Measurements from ENCODE around the gene LRCOL1.

DNA sequence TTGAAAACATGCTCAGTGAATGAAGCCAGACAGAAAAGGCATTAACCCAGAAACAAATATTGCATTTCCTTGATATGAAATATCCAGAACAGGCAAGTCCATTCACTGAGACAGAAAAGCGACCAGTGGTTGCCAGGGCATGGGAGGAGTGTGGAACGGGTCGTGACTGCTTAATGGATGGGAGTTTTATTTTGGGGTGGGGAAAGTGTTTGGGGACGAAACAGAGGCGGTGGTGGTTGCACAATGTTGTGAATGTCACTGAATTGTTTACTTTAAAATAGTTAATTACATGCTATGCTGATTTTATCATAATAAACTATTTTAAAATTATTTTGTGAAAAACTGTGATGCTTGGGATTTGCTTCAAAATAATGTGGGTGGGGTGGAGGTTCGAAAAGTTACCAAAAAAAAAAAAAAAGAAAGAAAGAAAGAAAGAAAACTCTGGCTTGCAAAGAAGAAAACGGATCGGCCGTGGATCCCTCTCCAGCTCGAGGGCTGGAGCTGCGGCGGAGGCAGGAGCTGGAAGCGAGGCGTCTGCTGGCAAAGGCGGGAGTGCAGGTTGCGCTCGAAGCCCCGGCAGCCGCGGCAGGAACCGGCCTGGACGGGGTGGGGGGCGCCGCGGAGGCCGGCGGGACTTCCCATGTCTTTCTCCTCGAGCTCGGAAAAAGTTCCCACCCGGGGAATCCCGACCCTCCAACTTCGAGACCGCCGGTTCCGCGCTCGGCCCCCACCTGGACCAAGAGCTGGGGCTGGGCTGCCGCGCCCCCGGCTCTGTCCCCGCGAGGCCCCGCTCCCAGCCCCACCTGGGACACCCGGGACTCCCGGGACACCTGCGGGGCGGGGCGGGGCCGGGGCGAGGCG is 7.7 kb upstream of the LRCOL1 start:
- no peak for TF ChIP-seq SREBF2 (IDR thresholded peaks at IDR 0.05; ENCODE audit: low read length)
- no peak for TF ChIP-seq MEF2A (IDR thresholded peaks at IDR 0.05; ENCODE audit: insufficient read depth, low read depth, low read length)
- TF ChIP-seq GABPA (IDR thresholded peaks at IDR 0.05; ENCODE audit: low read depth), result no peak
- TF ChIP-seq, protein P1, sequence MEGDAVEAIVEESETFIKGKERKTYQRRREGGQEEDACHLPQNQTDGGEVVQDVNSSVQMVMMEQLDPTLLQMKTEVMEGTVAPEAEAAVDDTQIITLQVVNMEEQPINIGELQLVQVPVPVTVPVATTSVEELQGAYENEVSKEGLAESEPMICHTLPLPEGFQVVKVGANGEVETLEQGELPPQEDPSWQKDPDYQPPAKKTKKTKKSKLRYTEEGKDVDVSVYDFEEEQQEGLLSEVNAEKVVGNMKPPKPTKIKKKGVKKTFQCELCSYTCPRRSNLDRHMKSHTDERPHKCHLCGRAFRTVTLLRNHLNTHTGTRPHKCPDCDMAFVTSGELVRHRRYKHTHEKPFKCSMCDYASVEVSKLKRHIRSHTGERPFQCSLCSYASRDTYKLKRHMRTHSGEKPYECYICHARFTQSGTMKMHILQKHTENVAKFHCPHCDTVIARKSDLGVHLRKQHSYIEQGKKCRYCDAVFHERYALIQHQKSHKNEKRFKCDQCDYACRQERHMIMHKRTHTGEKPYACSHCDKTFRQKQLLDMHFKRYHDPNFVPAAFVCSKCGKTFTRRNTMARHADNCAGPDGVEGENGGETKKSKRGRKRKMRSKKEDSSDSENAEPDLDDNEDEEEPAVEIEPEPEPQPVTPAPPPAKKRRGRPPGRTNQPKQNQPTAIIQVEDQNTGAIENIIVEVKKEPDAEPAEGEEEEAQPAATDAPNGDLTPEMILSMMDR (IDR thresholded peaks at IDR 0.05 in 2 of 3, conservative IDR thresholded peaks at IDR 0.05 in 1 of 3; ENCODE audit: control insufficient read depth in 2 of 3, extremely low read depth in 1 of 3, insufficient read depth in 1 of 3, low read depth in 3 of 3, low read length in 3 of 3), result no peak
- TF ChIP-seq NRF1 (conservative IDR thresholded peaks at IDR 0.05; ENCODE audit: low read depth, low read length), result no peak
- no peak for TF ChIP-seq NFIC (IDR thresholded peaks at IDR 0.05; ENCODE audit: low read depth, low read length)
- TF ChIP-seq CEBPB (IDR thresholded peaks at IDR 0.05; ENCODE audit: borderline replicate concordance in 1 of 2, low read depth in 2 of 2, low read length in 2 of 2), result no peak
- no peak for TF ChIP-seq HDAC6 (IDR thresholded peaks at IDR 0.05; ENCODE audit: unreplicated experiment)
- TF ChIP-seq SP1 (IDR thresholded peaks at IDR 0.05; ENCODE audit: low read depth, low read length), result no peak
- no peak for TF ChIP-seq MTA3 (IDR thresholded peaks at IDR 0.05; ENCODE audit: borderline replicate concordance, low read length)
- TF ChIP-seq, protein P2, sequence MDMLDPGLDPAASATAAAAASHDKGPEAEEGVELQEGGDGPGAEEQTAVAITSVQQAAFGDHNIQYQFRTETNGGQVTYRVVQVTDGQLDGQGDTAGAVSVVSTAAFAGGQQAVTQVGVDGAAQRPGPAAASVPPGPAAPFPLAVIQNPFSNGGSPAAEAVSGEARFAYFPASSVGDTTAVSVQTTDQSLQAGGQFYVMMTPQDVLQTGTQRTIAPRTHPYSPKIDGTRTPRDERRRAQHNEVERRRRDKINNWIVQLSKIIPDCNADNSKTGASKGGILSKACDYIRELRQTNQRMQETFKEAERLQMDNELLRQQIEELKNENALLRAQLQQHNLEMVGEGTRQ (IDR thresholded peaks at IDR 0.05; ENCODE audit: borderline replicate concordance, low read depth, low read length), result no peak
